ENCODE measurements around the gene PLIN3.
A peak's percentile ranks its signal among the peaks of the same experiment; 100 is the strongest.
"Not testable (repeated sequence)": the region's sequence is repeated elsewhere in the genome, so short reads cannot be mapped to it uniquely, and the experiment has no call there.

Gene PLIN3

DNA sequence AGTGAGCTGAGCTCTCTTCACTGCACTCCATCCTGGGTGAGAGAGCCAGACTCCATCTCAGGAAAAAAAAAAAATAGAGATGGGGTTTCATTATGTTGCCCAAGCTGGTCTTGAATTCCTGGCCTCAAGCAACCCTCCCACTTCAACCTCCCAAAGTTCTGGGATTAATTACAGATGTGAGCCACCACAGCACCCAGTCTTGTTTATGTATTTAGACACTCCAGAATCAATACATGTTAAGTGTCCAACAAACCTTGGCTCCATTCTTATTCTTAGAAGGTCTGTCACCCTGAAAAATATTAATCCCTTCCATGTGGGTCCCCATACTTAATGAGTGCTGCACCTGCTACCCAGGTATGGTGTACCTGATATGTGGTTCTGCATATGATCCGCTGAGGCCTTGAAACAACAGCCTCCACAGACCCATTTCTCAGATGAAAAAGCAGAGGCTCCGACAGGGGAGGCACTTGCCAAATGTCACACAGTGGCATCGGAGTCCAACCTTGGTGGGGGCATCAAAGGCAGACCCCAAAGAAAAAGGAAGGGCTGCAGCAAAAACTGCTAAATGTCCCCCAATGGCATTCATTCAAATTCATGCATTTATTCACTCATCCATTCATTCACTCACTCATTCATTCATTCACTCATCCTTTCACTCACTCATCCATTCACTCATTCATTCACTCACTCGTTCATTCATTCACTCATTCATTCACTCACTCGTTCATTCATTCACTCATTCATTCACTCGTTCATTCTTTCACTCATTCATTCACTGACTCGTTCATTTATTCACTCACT is 52.6 kb downstream of the PLIN3 start:
- no peak for DNase-seq (ENCODE audit: low read depth in 2 of 3, low spot score in 1 of 3)

DNA sequence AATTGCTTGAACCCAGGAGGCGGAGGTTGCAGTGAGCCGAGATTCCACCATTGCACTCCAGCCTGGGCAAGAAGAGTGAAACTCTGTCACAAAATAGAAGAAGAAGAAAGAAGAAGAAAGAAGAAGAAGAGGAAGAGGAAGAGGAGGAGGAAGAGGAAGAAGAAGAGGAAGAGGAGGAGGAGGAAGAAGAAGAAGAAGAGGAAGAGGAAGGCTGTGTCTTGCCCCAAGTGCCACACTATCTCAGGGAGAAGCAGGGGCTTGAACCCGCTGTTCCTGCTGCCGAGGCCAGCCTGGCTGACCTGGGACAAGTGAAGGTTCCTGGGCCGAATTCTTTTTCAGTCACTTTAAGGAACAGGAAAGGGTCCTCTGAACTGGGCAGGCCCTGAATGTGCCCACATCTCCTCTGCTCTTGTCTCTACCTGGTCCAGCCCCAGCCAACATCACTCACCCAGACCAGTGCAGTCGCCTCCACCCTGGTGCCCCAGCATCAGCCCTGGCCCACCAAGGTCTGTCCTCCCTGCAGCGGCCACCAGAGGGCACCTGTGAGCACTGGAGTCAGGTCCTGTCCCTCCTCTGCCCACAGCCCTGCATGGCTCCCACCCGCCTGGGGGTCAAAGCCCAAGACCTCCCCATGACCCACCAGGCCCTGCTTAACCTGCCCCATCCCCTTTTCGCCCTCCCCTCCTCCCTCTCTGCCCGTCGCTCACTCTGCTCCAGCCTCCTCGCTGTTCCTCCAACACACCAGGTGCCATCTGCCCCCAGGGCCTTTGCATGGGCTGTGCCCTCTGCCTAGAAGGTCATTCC is 55.9 kb downstream of the PLIN3 start:
- peak; percentile 77 to 96 (median 85) for DNase-seq (ENCODE audit: low read depth in 2 of 3, low spot score in 1 of 3)

DNA sequence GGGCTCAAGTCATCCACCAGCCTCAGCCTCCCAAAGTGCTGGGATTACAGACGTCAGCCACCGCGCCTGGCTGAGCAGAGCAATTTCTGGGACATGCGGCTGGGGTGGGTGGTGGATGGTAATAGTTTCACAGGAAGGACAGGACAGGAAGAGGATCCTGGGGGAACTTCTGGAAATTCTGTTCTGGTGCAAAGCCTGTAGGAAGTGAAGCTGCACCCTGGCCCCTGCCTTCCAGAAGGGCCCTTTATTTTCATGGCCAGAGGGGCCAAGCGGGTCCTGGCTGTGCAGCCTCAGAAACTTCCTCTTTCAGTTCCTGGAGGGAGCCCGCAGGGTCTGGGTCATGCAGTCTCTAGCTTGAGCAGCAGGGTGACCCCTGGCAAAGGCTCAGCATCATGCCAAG is 60.3 kb downstream of the PLIN3 start:
- no peak for DNase-seq (ENCODE audit: low read depth in 2 of 3, low spot score in 1 of 3)

DNA sequence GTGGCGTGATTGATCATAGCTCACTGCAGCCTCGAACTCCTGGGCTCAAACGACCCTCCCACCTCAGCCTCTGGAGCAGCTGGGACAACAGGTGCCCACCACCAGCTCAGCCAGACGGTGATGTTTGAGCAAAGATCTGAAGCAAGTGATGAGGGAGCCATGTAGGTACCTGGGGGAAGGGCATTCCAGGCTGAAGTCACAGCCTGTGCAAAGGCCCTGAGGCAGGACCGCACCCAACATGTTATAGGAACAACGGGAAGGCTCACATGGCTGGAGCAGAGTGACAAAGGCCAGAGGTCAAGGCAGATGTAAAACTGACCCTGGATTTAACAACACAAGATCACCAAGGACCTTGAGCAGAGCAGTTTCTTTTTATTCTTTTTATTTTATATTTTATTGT is 61.1 kb downstream of the PLIN3 start:
- DNase-seq (ENCODE audit: low read depth in 2 of 3, low spot score in 1 of 3), result no peak

DNA sequence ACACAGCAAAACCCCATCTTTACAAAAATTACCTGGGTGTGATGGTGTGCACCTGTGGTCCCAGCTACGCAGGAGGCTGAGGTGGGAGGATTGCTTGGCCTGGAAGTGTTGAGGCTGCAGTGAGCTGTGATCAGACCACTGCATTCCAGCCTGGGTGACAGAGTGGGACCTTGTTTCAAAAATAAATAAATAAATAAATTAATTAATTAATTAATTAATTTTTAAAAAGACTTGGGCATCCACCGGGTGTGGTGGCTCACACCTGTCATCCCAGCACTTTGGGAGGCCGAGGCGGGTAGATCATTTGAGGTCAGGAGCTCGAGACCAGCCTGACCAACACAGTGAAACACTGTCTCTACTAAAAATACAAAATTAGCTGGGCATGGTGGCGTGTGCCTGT is 62.3 kb downstream of the PLIN3 start:
- DNase-seq (ENCODE audit: low read depth in 2 of 3, low spot score in 1 of 3), result not testable (repeated sequence)

DNA sequence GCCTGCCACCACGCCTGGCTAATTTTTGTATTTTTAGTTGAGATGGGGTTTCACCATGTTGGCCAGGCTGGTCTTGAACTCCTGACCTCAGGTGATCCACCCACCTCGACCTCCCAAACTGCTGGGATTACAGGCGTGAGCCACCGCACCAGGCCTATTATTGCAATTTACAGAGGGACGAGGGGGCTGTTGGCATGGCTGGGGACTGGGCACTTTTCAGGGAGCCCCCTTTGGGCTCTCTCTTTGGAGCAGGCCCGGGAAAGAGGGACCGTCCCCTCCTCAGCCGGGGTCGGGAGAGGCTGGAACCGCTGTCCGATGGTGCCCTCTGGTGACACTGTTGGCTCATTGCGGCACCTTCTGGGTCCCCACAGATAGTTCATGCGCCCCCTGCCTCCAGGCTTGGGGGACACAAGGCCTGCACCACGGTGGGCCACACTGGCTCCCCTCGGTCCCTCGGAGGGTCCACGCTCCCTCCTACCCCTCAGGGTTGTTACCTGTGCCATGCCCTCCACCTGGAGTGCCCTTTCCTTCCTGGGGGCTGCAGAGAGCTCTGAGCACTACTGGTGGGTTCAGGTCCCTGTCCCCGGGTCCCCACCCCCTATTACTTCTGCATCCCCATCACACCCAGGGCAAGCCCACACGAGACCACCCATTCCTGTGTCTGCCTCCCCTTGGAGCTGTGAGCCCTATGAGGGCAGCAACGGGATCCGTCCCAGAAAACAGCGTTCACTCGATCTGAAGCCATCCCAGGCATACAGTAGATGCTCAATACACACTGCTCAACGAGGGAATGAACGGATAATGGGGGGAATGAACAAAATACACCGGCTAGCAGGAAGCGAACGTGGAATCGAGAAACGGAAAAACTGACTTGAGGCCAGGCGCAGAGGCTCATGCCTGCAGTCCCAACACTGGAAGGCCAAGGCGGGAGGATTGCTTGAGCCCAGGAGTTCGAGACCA is 63.5 kb downstream of the PLIN3 start:
- DNase-seq (ENCODE audit: low read depth in 2 of 3, low spot score in 1 of 3), result peak; percentile 33 to 62 (median 40)

DNA sequence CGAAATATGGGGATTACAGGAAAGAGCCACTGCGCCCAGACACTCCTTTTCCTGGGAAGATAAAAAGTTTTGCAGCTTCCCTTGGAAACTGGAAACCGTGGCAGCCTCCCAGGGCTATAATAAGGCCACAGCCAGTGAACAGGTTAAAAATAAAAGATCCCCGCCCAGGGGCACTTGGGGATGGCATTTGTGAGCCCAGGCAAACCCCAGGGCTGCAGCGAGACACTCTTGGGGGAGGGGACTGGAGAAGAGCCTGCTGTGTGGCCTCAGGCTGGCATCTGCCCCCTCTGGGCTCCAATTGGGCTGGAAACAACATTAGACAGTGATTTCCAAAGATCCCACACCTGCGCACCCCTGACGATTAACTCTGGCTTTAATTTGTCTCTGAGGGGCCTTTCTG is 64.8 kb downstream of the PLIN3 start:
- no peak for DNase-seq (ENCODE audit: low read depth in 2 of 3, low spot score in 1 of 3)

DNA sequence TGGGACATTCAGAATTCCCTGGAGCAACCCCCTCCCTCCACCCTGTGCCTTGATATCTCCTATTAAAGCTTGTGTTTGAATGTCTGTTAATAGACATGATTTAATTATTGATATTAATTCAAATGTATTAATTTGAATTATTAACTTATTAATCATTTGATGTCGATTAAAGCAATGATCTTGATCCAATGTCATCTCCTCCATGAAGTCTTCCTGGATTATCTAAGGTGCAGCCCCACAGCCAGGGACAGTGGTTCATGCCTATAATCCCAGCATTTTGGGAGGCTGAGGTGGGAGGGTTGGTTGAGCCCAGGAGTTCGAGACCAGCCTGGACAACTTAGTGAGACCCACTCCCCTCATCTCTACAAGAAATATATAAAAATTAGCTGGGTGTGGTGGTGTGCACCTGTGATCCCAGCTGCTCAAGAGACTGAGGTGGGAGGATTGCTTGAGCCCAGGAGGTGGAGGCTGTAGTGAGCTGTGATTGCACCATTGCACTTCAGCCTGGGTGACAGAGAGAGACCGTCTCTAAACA is 66.3 kb downstream of the PLIN3 start:
- DNase-seq (ENCODE audit: low read depth in 2 of 3, low spot score in 1 of 3), result no peak

DNA sequence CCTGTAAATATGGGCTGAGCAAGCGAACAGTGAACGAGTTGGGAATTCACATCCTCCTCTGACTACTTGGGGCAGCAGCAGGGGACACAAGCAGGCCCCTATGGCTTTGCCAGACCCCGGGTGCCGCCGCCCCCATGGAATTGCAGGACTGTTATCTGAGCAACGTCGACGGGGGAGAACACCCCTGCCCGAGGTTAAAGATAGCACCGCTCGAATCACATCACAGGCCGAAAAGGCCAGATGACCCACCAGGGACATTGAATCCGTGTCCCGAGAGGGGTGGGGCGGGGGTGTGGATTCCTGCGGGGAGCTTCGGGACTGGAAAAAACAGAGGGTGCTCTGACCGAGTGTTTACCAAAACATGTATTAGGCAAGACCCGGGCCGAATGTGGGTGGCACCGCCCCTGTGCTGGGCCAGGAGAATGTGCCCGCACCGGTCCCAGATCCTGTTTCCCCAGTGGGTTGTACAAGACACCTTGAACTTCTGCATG is 66.8 kb downstream of the PLIN3 start:
- no peak for DNase-seq (ENCODE audit: low read depth in 2 of 3, low spot score in 1 of 3)

DNA sequence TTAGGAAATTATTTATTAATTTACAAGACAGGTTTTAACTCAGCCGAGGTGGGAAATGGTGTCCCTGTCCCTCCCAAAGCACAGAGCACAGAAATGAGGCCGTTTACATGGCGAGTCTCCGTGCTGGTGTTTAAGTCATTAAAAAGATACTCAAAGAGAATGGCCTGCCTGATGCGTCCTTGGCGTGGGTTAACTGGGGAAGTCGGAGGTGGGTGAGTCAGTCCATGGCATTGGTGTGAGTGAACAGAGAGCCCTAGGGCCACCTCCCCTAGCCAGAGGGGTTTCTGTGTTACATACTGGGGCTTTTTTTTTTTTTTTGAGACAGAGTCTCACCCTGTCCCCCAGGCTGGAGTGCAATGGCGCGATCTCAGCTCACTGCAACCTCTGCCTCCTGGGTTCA is 72.1 kb downstream of the PLIN3 start:
- no peak for DNase-seq (ENCODE audit: low read depth in 2 of 3, low spot score in 1 of 3)

DNA sequence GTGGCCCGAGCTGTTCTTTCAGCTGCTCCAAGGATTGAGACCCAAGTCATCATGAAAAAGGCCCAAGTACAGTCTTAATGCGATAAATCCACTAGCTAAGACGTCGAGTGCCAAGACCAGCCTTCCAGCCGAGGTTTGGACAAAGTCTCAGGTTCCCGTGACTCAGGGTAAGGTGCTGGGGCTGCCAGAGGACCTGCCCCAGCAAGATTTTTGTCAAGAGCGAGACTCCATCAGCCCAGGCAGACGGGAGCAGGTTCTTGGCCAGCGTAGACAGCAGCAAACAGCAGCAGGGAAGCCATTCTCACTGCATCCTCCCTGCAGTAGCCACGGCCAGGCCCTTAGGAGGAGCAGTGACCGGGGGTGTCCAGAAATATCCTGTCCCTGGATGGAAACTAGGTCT is 72.5 kb downstream of the PLIN3 start:
- DNase-seq (ENCODE audit: low read depth in 2 of 3, low spot score in 1 of 3), result no peak

DNA sequence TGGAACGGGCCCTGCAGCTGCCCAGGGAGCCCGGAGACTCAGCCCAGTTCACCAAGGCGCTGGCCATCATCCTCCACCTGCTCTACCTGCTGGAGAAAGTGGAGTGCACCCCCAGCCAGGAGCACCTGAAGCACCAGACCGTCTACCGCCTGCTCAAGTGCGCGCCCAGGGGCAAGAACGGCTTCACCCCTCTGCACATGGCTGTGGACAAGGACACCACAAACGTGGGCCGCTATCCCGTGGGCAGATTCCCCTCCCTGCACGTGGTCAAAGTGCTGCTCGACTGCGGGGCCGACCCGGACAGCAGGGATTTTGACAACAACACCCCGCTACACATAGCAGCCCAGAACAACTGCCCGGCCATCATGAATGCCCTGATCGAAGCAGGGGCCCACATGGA is 74.2 kb downstream of the PLIN3 start:
- DNase-seq (ENCODE audit: low read depth in 2 of 3, low spot score in 1 of 3), result not testable (repeated sequence)

DNA sequence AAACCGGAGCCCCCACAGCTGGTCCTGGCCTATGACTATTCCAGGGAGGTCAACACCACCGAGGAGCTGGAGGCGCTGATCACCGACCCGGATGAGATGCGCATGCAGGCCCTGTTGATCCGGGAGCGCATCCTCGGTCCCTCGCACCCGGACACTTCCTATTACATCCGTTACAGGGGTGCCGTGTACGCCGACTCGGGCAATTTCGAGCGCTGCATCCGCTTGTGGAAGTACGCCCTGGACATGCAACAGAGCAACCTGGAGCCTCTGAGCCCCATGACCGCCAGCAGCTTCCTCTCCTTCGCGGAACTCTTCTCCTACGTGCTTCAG is 74.6 kb downstream of the PLIN3 start:
- DNase-seq (ENCODE audit: low read depth in 2 of 3, low spot score in 1 of 3), result not testable (repeated sequence)

DNA sequence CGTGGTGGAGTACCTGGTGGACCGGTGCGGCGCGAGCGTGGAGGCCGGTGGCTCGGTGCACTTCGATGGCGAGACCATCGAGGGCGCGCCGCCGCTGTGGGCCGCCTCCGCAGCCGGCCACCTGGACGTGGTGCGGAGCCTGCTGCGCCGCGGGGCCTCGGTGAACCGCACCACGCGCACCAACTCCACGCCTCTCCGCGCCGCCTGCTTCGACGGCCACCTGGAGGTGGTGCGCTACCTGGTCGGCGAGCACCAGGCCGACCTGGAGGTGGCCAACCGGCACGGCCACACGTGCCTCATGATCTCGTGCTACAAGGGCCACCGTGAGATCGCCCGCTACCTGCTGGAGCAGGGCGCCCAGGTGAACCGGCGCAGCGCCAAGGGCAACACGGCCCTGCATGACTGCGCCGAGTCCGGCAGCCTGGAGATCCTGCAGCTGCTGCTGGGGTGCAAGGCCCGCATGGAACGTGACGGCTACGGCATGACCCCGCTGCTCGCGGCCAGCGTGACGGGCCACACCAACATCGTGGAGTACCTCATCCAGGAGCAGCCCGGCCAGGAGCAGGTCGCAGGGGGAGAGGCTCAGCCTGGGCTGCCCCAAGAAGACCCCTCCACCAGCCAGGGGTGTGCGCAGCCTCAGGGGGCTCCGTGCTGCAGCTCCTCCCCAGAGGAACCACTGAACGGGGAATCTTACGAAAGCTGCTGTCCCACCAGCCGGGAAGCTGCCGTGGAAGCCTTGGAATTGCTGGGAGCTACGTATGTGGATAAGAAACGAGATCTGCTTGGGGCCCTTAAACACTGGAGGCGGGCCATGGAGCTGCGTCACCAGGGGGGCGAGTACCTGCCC is 75.2 kb downstream of the PLIN3 start:
- DNase-seq (ENCODE audit: low read depth in 2 of 3, low spot score in 1 of 3), result not testable (repeated sequence)

DNA sequence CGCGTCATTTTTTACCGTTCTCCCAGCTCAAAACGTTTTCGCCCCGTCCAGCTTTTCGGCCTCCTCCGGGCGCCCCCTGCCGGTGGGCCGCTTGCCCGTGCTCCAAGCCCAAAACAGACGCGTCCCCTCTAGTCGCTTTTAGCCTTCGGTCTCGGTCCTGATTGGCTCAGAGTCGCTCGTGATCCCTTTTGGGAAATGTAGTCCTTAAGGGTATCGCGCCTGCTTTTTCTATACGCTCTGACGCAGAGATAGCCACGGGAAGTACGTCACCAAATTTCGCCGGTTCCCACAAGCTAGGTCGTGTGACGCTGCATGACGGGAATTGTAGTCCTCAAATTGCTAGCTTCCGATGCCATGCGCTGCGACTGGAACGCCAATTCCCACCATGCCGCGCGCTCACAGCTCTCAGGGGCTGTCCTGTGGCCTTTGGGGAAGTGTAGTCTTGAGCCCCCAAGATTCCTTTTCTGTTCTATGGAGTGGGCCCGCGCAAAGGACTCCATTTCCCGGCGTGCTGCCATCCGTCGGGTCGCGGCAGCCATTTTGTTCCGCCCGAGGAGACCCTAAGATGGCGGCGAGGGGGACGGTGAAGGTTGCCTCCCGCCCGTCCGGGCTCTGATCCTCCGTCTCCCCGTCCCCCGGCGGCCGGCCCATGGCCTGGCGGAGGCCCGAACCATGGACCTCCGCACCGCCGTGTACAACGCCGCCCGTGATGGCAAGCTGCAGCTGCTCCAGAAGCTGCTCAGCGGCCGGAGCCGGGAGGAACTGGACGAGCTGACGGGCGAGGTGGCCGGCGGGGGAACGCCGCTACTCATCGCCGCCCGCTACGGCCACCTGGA is 76.1 kb downstream of the PLIN3 start, which contains the start of gene FEM1A:
Gene FEM1A, plus strand, starts transcription at position 552 of the 836 bp plus-strand sequence. Its CDS starts 121 bp downstream, at position 673.
- DNase-seq (ENCODE audit: low read depth in 2 of 3, low spot score in 1 of 3), result peak; percentile 96 to 97 (median 96)

All from stimulated activated CD4-positive, alpha-beta T cell treated with anti-CD3 and anti-CD28 coated beads, Interleukin-12 subunit alpha, Interleukin-12 subunit beta, amount 100 ng/mL, for 48 hours (primary cell).